22Rv1 (cell line): ENCODE results near the gene CRAMP1.

ENCODE experiments used
- CTCF ChIP-seq: fragments of 450-650 bp; IDR thresholded peaks from 2 replicates; pipeline ENCODE4 v1.5.1; 2017; ENCODE audit warnings: mild to moderate bottlenecking
- ZFX ChIP-seq: fragments of 450-650 bp; IDR thresholded peaks from 2 replicates; pipeline ENCODE4 v1.6.1; 2017; ENCODE audit warnings: antibody characterized with exemption, borderline replicate concordance

- TF ChIP-seq CTCF (no peak), ZFX (no peak)
Measured at GRCh38 chr16:1655269-1655807, 43.2 kb downstream of the CRAMP1 start.
